HepG2 (cell line): ENCODE measurements around the gene P2RX7. TPM values are rescaled to one million over a fixed set of nuclear protein-coding genes. Genes with fewer than 3 reads are reported as not detected.
A peak's percentile ranks its signal among the peaks of the same experiment; 100 is the strongest.

Experiments
- BRCA1 ChIP-seq: sonication (generic); formaldehyde crosslinking; IDR thresholded peaks from 2 replicates; pipeline ENCODE4 v1.4.0; 2020; ENCODE audit warnings: missing genetic modification reagents
- DNMT1 ChIP-seq: sonication (generic); formaldehyde crosslinking; IDR thresholded peaks from 2 replicates; pipeline ENCODE4 v1.5.1; 2020; ENCODE audit warnings: mild to moderate bottlenecking, missing genetic modification reagents
- FOXA3 ChIP-seq: IDR thresholded peaks from 2 replicates; pipeline ENCODE4 v1.6.1; 2016; ENCODE audit warnings: missing genetic modification reagents, missing compliant biosample characterization
- FOXJ3 ChIP-seq: sonication (generic); formaldehyde crosslinking; IDR thresholded peaks from 2 replicates; pipeline ENCODE4 v1.4.0; 2020; ENCODE audit warnings: missing genetic modification reagents, mild to moderate bottlenecking, borderline replicate concordance
- FOXM1 ChIP-seq: sonication (generic); formaldehyde crosslinking; IDR thresholded peaks from 2 replicates; pipeline ENCODE4 v1.5.0; 2020; ENCODE audit warnings: missing genetic modification reagents
- HOXA3 ChIP-seq: sonication (generic); formaldehyde crosslinking; IDR thresholded peaks from 2 replicates; pipeline ENCODE4 v1.5.0; 2020; ENCODE audit warnings: missing genetic modification reagents
- MIER2 ChIP-seq: IDR thresholded peaks from 2 replicates; pipeline ENCODE4 v1.6.1; 2016; ENCODE audit warnings: missing biosample characterization, missing genetic modification reagents
- NAIF1 ChIP-seq: sonication (generic); formaldehyde crosslinking; IDR thresholded peaks from 2 replicates; pipeline ENCODE4 v1.5.0; 2020; ENCODE audit warnings: mild to moderate bottlenecking, missing genetic modification reagents, borderline replicate concordance
- NFATC3 ChIP-seq: sonication (generic); formaldehyde crosslinking; IDR thresholded peaks from 2 replicates; pipeline ENCODE4 v1.5.1; 2020; ENCODE audit warnings: mild to moderate bottlenecking, missing genetic modification reagents
- RARA ChIP-seq: IDR thresholded peaks from 2 replicates; pipeline ENCODE4 v1.6.1; 2016; ENCODE audit warnings: missing genetic modification reagents, missing compliant biosample characterization
- SOX13 ChIP-seq, 3 experiments: fragments of 450-650 bp in 1 of 3; sonication (generic) in 1 of 3; formaldehyde crosslinking in 1 of 3; IDR thresholded peaks in 2 of 3; conservative IDR thresholded peaks in 1 of 3; 2 replicates each; pipeline versions ENCODE4 v1.5.0 to v1.6.1; 2016 to 2020; ENCODE audit warnings: antibody characterized with exemption in 1 of 3, mild to moderate bottlenecking in 1 of 3, missing compliant biosample characterization in 1 of 3, missing genetic modification reagents in 1 of 3, moderate library complexity in 1 of 3
- TAF1 ChIP-seq: sonication (generic); formaldehyde crosslinking; IDR thresholded peaks from 2 replicates; pipeline ENCODE4 v1.4.0; 2020; ENCODE audit warnings: missing genetic modification reagents
- TBX2 ChIP-seq: sonication (generic); formaldehyde crosslinking; IDR thresholded peaks from 2 replicates; pipeline ENCODE4 v1.5.0; 2020; ENCODE audit warnings: missing genetic modification reagents, mild to moderate bottlenecking, borderline replicate concordance
- ZKSCAN8 ChIP-seq: IDR thresholded peaks from 2 replicates; pipeline ENCODE4 v1.6.1; 2016; ENCODE audit warnings: borderline replicate concordance, missing genetic modification reagents, missing compliant biosample characterization
- ZMYM2 ChIP-seq: sonication (generic); formaldehyde crosslinking; IDR thresholded peaks from 2 replicates; pipeline ENCODE4 v1.8.0; 2022; ENCODE audit warnings: mild to moderate bottlenecking, missing genetic modification reagents
- ZNF292 ChIP-seq: sonication (generic); formaldehyde crosslinking; IDR thresholded peaks from 2 replicates; pipeline ENCODE4 v1.8.1; 2022; ENCODE audit warnings: mild to moderate bottlenecking, low read depth, missing genetic modification reagents, borderline replicate concordance
- ZNF362 ChIP-seq: sonication (generic); formaldehyde crosslinking; IDR thresholded peaks from 2 replicates; pipeline ENCODE4 v1.4.0; 2020; ENCODE audit warnings: missing genetic modification reagents, mild to moderate bottlenecking, borderline replicate concordance
- ZNF543 ChIP-seq: sonication (generic); formaldehyde crosslinking; IDR thresholded peaks from 2 replicates; pipeline ENCODE4 v1.4.0; 2020; ENCODE audit warnings: mild to moderate bottlenecking, missing genetic modification reagents
- ZNF644 ChIP-seq: IDR thresholded peaks from 2 replicates; pipeline ENCODE4 v1.6.1; 2016; ENCODE audit warnings: low read depth
- polyA plus RNA-seq, 8 experiments: library from polyadenylated mRNA; depleted of rRNA in 3 of 8; stranded (reverse) in 7 of 8; unstranded in 1 of 8; fragments of >200 nt; fragmentation: Illumina TruSeq in 4 of 8; extraction: Trizol in 4 of 8; gene quantifications; 2 replicates each; pipeline versions ENCODE4 v1.2.1 to v1.2.3, GENCODE V29; 2011 to 2016; ENCODE audit warnings: low read depth in 4 of 8, missing spikeins in 1 of 8, mixed read lengths in 1 of 8; ENCODE audit not compliant: insufficient read depth in 1 of 8
- total RNA-seq, 5 experiments: library from RNA; depleted of rRNA; stranded (reverse); fragments of >200 nt; fragmentation: Illumina TruSeq; extraction: Trizol; gene quantifications; 2 replicates each; pipeline ENCODE4 v1.2.3, GENCODE V29; 2016; ENCODE audit warnings: low read depth in 1 of 5
- TF ChIP-seq, protein P1 (sequence below): IDR thresholded peaks from 2 replicates; pipeline ENCODE4 v1.6.1; 2016; ENCODE audit warnings: low read depth
- TF ChIP-seq, protein P2 (sequence below): sonication (generic); formaldehyde crosslinking; IDR thresholded peaks from 2 replicates; pipeline ENCODE4 v1.8.0; 2022; ENCODE audit warnings: low read depth, missing genetic modification reagents
- TF ChIP-seq, protein P3 (sequence below): sonication (generic); formaldehyde crosslinking; IDR thresholded peaks from 2 replicates; pipeline ENCODE4 v1.4.0; 2020; ENCODE audit warnings: missing genetic modification reagents

Gene P2RX7
- total and polyA plus RNA-seq, 2 of the 13 experiments (the other 11 are each of a cell fraction or from before 2014, with no cell fraction given), result 0.13 to 0.73 TPM

DNA sequence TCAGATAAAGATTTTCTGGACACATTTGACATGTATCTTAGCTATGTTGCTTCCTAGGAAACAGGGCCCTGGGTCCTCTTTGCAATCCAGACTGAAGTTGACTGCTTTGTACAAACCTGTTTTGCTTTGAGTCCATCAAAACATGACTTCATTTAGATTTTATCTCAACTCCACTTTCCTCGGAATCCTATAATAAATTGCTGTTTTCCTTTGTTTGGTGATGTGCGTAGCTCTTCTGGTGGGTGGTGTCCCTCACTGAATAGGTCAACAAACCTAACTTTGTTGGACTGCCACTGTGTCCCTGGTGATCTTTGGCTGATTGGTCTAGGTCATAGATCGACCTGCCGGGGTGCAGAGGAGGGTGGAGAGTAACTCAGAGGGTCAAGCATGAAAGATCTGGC lies 735 bp upstream of the P2RX7 start (continued):
- TF ChIP-seq ZNF543 (CRISPR knock-in tag) (no peak), TAF1 (CRISPR knock-in tag) (no peak), SOX13 (IDR thresholded peaks at IDR 0.05) (no peak), SOX13 (CRISPR knock-in tag; conservative IDR thresholded peaks at IDR 0.05 in 1 of 2, IDR thresholded peaks at IDR 0.05 in 1 of 2) (0 out of 4 replicates have a peak, but pooled peaks of 1 of the 2 experiments have one; percentile 41), ZKSCAN8 (CRISPR knock-in tag) (0 out of 2 replicates have a peak, but pooled peaks have one; percentile 45), FOXM1 (CRISPR knock-in tag) (no peak), MIER2 (CRISPR knock-in tag) (no peak), NAIF1 (CRISPR knock-in tag) (no peak), HOXA3 (CRISPR knock-in tag) (no peak), FOXJ3 (CRISPR knock-in tag) (no peak), ZMYM2 (CRISPR knock-in tag) (0 out of 2 replicates have a peak, but pooled peaks have one; percentile 38), BRCA1 (no peak), DNMT1 (CRISPR knock-in tag) (no peak), ZNF292 (CRISPR knock-in tag) (no peak), TBX2 (CRISPR knock-in tag) (no peak), ZNF644 (CRISPR knock-in tag) (peak; percentile 43; the same call in 1 of the 2 replicates), FOXA3 (CRISPR knock-in tag) (peak; percentile 17; the same call in 1 of the 2 replicates), ZNF362 (CRISPR knock-in tag) (no peak), RARA (CRISPR knock-in tag) (0 out of 2 replicates have a peak, but pooled peaks have one; percentile 16), NFATC3 (no peak)
- TF ChIP-seq, protein P1, sequence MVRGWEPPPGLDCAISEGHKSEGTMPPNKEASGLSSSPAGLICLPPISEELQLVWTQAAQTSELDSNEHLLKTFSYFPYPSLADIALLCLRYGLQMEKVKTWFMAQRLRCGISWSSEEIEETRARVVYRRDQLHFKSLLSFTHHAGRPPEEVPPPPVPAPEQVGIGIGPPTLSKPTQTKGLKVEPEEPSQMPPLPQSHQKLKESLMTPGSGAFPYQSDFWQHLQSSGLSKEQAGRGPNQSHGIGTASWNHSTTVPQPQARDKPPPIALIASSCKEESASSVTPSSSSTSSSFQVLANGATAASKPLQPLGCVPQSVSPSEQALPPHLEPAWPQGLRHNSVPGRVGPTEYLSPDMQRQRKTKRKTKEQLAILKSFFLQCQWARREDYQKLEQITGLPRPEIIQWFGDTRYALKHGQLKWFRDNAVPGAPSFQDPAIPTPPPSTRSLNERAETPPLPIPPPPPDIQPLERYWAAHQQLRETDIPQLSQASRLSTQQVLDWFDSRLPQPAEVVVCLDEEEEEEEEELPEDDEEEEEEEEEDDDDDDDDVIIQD (CRISPR knock-in tag), result 0 out of 2 replicates have a peak, but pooled peaks have one; percentile 20
- TF ChIP-seq, protein P2, sequence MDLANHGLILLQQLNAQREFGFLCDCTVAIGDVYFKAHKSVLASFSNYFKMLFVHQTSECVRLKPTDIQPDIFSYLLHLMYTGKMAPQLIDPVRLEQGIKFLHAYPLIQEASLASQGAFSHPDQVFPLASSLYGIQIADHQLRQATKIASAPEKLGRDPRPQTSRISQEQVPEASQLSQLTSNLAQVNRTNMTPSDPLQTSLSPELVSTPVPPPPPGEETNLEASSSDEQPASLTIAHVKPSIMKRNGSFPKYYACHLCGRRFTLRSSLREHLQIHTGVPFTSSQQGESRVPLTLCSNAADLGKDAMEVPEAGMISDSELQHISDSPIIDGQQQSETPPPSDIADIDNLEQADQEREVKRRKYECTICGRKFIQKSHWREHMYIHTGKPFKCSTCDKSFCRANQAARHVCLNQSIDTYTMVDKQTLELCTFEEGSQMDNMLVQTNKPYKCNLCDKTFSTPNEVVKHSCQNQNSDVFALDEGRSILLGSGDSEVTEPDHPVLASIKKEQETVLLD (CRISPR knock-in tag), result no peak
- TF ChIP-seq, protein P3, sequence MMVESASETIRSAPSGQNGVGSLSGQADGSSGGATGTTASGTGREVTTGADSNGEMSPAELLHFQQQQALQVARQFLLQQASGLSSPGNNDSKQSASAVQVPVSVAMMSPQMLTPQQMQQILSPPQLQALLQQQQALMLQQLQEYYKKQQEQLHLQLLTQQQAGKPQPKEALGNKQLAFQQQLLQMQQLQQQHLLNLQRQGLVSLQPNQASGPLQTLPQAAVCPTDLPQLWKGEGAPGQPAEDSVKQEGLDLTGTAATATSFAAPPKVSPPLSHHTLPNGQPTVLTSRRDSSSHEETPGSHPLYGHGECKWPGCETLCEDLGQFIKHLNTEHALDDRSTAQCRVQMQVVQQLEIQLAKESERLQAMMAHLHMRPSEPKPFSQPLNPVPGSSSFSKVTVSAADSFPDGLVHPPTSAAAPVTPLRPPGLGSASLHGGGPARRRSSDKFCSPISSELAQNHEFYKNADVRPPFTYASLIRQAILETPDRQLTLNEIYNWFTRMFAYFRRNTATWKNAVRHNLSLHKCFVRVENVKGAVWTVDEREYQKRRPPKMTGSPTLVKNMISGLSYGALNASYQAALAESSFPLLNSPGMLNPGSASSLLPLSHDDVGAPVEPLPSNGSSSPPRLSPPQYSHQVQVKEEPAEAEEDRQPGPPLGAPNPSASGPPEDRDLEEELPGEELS (CRISPR knock-in tag), result peak; percentile 53; the same call in 1 of the 2 replicates
